Gastroesophageal sphincter (tissue), 4 donors: ENCODE measurements around the gene PLEKHA8. TPM values are rescaled to one million over a fixed set of nuclear protein-coding genes. Genes with fewer than 3 reads are reported as not detected.
"Not testable (repeated sequence)": the region's sequence is repeated elsewhere in the genome, so short reads cannot be mapped to it uniquely, and the experiment has no call there.

Experiments used
- ATAC-seq: fragments of 150-250 bp; one replicate; pipeline ENCODE4 v1.9.1; 2016; ENCODE audit warnings: mild to moderate bottlenecking, moderate library complexity
- H3K27ac ChIP-seq, 4 donors: fragments of 200-600 bp; sonication (generic) in 3 of 4; 1 replicate in 3 of 4; 2 replicates in 1 of 4; pipeline ENCODE4 v1.5.1; 2016 to 2019
- H3K27me3 ChIP-seq: fragments of 200-600 bp; sonication (generic); one replicate; pipeline ENCODE4 v1.5.1; 2019
- H3K36me3 ChIP-seq, 2 donors: fragments of 200-600 bp; sonication (generic); one replicate each; pipeline ENCODE4 v1.5.1; 2019; ENCODE audit warnings: control low read depth in 1 of 2
- H3K4me1 ChIP-seq, 3 donors: fragments of 200-600 bp; sonication (generic); 1 replicate in 2 of 3; 2 replicates in 1 of 3; pipeline ENCODE4 v1.5.1; 2016 to 2019; ENCODE audit warnings: control low read depth in 2 of 3
- H3K4me3 ChIP-seq, 2 donors: fragments of 200-600 bp; sonication (generic); one replicate each; pipeline ENCODE4 v1.5.1; 2019; ENCODE audit warnings: mild to moderate bottlenecking in 1 of 2, moderate library complexity in 1 of 2
- H3K9me3 ChIP-seq, 3 donors: fragments of 200-600 bp; sonication (generic); one replicate each; pipeline ENCODE4 v1.5.1; 2017 to 2019; ENCODE audit warnings: control low read depth in 2 of 3
- EP300 ChIP-seq: sonication (generic); formaldehyde crosslinking; IDR thresholded peaks from one replicate; pipeline ENCODE4 v1.6.1; 2017; ENCODE audit warnings: antibody characterized with exemption, mild to moderate bottlenecking
- POLR2A ChIP-seq, 2 donors: fragments of 450-650 bp; IDR thresholded peaks; one replicate each; pipeline ENCODE4 v1.6.1; 2017; ENCODE audit warnings: antibody characterized with exemption in 2 of 2, mild to moderate bottlenecking in 2 of 2, moderate library complexity in 1 of 2
- POLR2AphosphoS5 ChIP-seq: sonication (generic); formaldehyde crosslinking; IDR thresholded peaks from one replicate; pipeline ENCODE4 v1.6.1; 2017; ENCODE audit warnings: antibody characterized with exemption
- WGBS, 2 donors: methylation state at CpG; one replicate each; pipeline ENCODE4 v1.1.5; 2018; ENCODE audit warnings: low coverage in 1 of 2; 5-methylcytosine and 5-hydroxymethylcytosine counted together
- total RNA-seq, 4 donors: library from RNA; depleted of rRNA; stranded (reverse); fragments of >200 nt; gene quantifications; one replicate each; pipeline ENCODE4 v1.1.0, GENCODE V29; 2016
- TF ChIP-seq, protein P1 (sequence below), 4 experiments: fragments of 200-600 bp in 2 of 4; fragments of 450-650 bp in 2 of 4; sonication (generic) in 1 of 4; IDR thresholded peaks; one replicate each; pipeline ENCODE4 v1.5.1; 2017 to 2019; ENCODE audit warnings: antibody characterized with exemption in 4 of 4, mild to moderate bottlenecking in 2 of 4, moderate library complexity in 2 of 4

PLEKHA8 gene
- total RNA-seq, 4 donors from 2014 or later, result 7.5 to 16.3 (median 11.4) TPM

DNA sequence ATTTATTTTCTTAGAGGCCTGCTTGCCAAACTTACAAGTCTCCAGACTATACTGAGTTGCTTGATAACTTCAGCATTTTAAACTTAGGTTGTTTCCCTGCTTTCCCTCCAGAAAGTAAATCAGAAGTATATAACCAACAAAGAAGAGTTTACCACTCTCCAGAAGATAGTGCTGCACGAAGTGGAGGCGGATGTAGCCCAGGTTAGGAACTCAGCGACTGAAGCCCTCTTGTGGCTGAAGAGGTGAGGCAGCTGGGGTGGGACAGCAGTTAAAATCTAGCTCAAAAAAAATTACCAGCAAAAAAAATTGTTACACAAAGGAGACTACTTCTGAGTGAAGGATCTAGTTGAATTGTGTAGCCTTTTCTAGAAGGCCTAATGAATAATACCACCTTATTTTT lies 33.6 kb downstream of the PLEKHA8 start:
- not testable (repeated sequence) for H3K27ac ChIP-seq, H3K27me3 ChIP-seq, H3K9me3 ChIP-seq, H3K4me3 ChIP-seq, H3K4me1 ChIP-seq
- peaks cover 0 to 38% of the 10 kb centered on the region in 2 donors for H3K36me3 ChIP-seq
- TF ChIP-seq, protein P1, sequence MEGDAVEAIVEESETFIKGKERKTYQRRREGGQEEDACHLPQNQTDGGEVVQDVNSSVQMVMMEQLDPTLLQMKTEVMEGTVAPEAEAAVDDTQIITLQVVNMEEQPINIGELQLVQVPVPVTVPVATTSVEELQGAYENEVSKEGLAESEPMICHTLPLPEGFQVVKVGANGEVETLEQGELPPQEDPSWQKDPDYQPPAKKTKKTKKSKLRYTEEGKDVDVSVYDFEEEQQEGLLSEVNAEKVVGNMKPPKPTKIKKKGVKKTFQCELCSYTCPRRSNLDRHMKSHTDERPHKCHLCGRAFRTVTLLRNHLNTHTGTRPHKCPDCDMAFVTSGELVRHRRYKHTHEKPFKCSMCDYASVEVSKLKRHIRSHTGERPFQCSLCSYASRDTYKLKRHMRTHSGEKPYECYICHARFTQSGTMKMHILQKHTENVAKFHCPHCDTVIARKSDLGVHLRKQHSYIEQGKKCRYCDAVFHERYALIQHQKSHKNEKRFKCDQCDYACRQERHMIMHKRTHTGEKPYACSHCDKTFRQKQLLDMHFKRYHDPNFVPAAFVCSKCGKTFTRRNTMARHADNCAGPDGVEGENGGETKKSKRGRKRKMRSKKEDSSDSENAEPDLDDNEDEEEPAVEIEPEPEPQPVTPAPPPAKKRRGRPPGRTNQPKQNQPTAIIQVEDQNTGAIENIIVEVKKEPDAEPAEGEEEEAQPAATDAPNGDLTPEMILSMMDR (IDR thresholded peaks at IDR 0.05), result peak; percentile 36 to 78 (median 71)
- WGBS, 2 donors, result 17 to 19% methylated on average over 3 of the region's 3 CpGs
- ATAC-seq, result peak; percentile 90

DNA sequence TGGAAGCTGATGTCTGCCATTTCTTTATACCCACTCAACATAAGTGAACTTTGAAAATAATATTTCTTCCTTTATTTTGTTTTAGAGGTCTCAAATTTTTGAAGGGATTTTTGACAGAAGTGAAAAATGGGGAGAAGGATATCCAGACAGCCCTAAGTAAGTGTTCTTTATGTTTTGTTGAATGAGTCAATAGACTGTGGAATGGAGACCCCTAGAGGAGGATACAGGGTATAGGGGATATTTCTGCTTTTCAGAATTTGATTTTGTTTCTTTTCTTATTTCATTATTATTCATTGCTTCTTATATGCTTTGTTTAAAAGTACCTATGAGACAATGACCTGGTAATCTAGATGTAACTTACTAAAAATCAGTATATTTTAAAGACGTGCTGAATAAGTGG lies 34.4 kb downstream of the PLEKHA8 start:
- WGBS, 2 donors, result 50 to 64% methylated on average over 1 of the region's 1 CpG
- H3K9me3 ChIP-seq, result no peaks in the 10 kb centered on the region
- H3K4me1 ChIP-seq, result no peaks in the 10 kb centered on the region
- no peak for ATAC-seq
- no peaks in the 10 kb centered on the region for H3K27me3 ChIP-seq
- TF ChIP-seq POLR2A (IDR thresholded peaks at IDR 0.05) (no peak), EP300 (no peak), POLR2AphosphoS5 (no peak)
- TF ChIP-seq, protein P1 (IDR thresholded peaks at IDR 0.05), result peak; percentile 36 to 60 (median 50)
- peaks cover 0 to 35% of the 10 kb centered on the region in 2 donors for H3K36me3 ChIP-seq
- H3K4me3 ChIP-seq, result no peak overlapping the region
- H3K27ac ChIP-seq, result no peak overlapping the region

DNA sequence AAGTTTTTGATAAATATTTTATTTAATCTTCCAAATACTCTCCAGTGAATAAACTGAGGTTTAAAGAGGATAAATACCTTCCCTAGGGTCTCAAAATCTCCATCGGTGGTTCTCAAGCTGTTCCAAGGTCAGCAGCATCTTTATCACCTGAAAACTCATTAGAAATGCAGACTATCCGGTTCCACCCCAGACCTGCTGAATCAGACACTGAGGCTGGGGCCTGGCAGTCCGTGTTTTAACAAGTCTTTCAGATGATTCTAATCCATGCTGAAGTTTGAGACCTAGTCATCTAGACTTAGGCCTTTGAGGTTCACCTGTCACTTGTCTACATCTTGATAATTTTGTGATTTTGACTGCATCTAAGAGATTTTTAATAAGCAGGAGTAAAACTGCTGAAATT lies 37.5 kb downstream of the PLEKHA8 start:
- Histone ChIP-seq H3K27me3 (no peaks in the 10 kb centered on the region), H3K9me3 (no peaks in the 10 kb centered on the region), H3K36me3 (peaks cover 0 to 37% of the 10 kb centered on the region in 2 donors), H3K4me3 (no peak overlapping the region), H3K27ac (no peak overlapping the region), H3K4me1 (peaks cover 0 to 9% (median 3%) of the 10 kb centered on the region in 3 donors)
- TF ChIP-seq POLR2AphosphoS5 (no peak), POLR2A (IDR thresholded peaks at IDR 0.05) (no peak)
- 84 to 100% methylated on average over 3 of the region's 3 CpGs for WGBS, 2 donors
- ATAC-seq, result no peak

DNA sequence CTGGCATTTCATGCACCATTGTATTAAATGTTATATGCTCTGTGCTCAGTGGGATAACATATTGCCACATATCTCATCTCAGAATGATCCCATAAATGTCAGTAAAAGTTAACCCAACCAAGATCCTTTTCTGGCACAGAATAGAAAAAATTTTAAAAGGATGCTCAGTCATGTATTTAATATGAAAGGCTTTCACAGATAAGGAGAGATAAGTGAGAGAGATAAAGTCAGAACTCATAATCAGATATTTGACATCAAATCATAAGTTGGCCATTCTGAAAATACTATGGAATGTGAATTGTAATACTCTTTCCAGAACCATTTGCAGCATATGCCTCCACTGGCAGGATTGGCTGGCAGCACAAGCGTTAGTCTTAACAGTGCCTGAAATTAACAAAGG lies 38.5 kb downstream of the PLEKHA8 start:
- WGBS, 2 donors, result 100% methylated on average over 1 of the region's 1 CpG
- Histone ChIP-seq H3K4me1 (peaks cover 0 to 9% (median 3%) of the 10 kb centered on the region in 3 donors), H3K4me3 (no peak overlapping the region), H3K36me3 (peaks cover 0 to 45% of the 10 kb centered on the region in 2 donors), H3K9me3 (no peaks in the 10 kb centered on the region), H3K27me3 (no peaks in the 10 kb centered on the region), H3K27ac (no peak overlapping the region)
- ATAC-seq, result no peak
- no peak for TF ChIP-seq EP300
- TF ChIP-seq, protein P1 (IDR thresholded peaks at IDR 0.05), result no peak
- no peak for TF ChIP-seq POLR2A (IDR thresholded peaks at IDR 0.05)
- no peak for TF ChIP-seq POLR2AphosphoS5

DNA sequence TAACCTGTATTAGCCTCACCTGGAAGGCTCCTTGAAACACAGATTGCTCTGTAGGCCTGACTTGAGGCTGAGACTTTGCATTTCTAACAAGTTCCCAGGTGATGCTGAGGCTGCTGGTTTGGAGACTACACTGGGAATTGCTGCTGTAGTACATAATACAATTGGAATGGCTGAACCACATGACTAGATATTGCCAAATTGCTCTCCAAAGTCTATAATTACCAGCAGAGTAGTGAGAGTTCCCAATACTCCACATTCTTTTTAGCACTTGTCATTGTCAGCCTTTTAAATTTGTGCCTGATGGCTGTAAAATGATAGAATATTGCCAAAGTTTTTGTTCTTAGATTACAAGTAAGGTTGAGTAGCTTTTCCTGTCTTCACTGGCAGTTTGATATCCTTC lies 39.9 kb downstream of the PLEKHA8 start:
- H3K27me3 ChIP-seq, result no peaks in the 10 kb centered on the region
- no peak for TF ChIP-seq EP300
- TF ChIP-seq POLR2AphosphoS5, result peak; percentile 55
- ATAC-seq, result peak; percentile 92
- H3K27ac ChIP-seq, result peak overlapping the region in 1 of 4 donors; percentile 23
- H3K4me1 ChIP-seq, result peaks cover 0 to 9% (median 3%) of the 10 kb centered on the region in 3 donors
- peaks cover 0 to 42% of the 10 kb centered on the region in 2 donors for H3K36me3 ChIP-seq
- no peak overlapping the region for H3K4me3 ChIP-seq
- no peaks in the 10 kb centered on the region for H3K9me3 ChIP-seq

DNA sequence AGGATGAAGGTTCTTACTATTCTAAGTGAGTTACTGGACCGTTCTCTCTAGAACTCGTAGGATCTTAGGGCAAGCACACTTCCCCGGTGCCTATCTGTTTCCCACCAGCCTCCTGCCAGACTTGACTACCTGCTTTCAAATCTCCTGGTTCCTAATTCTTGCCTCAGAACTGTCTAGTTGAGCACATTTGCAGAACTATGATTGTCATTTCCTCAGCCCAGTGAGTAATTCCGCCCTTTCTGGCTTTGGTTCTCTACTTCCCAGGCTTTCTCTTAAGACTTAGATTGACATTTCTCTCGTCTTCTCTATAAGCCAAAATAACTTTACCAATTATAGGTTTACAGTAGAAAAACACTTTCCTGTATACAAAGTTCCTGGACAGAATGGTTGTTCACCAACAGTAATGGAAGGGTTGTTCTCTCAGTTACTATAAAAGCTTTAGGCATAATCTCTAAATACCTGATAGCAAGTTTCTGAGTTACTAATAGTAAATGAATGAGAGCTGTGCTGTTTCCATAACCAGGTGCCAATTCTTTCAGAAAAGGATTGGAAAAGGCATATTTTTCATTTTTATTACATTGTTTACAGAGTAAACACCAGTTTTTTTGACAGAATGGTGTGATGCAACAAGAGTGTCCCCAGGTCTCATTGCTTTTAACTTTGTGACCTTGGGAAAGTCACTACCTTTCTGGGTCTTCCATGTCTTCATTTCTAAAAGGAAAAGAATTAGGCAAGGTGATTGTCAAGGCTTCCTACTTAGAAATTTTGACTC lies 41.1 kb downstream of the PLEKHA8 start:
- WGBS, 2 donors, result 87 to 93% methylated on average over 4 to 5 of the region's 5 CpGs
- no peak overlapping the region for H3K27ac ChIP-seq
- no peaks in the 10 kb centered on the region for H3K27me3 ChIP-seq
- H3K9me3 ChIP-seq, result no peaks in the 10 kb centered on the region
- H3K36me3 ChIP-seq, result peaks cover 0 to 30% of the 10 kb centered on the region in 2 donors
- TF ChIP-seq EP300 (no peak), POLR2AphosphoS5 (no peak), POLR2A (IDR thresholded peaks at IDR 0.05) (no peak)
- TF ChIP-seq, protein P1 (IDR thresholded peaks at IDR 0.05), result no peak
- H3K4me3 ChIP-seq, result no peak overlapping the region
- H3K4me1 ChIP-seq, result peaks cover 0 to 9% (median 3%) of the 10 kb centered on the region in 3 donors
- no peak for ATAC-seq
